ENCODE results near the gene EFNA4.

DNA sequence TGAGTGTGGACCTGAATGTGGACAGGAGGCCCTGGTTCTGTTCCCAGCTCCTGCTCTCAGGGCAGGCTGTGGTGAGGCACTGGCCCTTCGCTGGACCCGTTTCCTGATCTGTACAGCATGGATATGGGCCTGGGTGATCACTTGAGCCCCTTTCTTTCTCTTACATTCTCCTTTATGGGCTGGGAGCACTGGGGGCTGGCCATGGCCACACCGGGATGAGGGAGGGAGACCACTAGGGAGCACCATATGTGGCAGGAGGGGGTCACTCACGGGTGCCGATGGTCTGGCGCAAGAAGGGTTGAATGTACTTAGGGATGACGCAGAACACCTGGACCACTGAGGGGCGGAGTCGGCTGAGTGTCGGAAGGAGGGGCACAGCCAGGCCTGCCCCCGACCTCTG, 32.6 kb upstream of the EFNA4 start:
- TF ChIP-seq POLR2A (IDR thresholded peaks at IDR 0.05; ENCODE audit: borderline replicate concordance, extremely low read depth, insufficient read depth, insufficient read length) (no peak), ZNF274 (IDR thresholded peaks at IDR 0.05; ENCODE audit: low read depth, low read length) (no peak), JUND (IDR thresholded peaks at IDR 0.05) (no peak), EZH2 (IDR thresholded peaks at IDR 0.05) (no peak), TCF7L2 (IDR thresholded peaks at IDR 0.05; ENCODE audit: borderline replicate concordance, extremely low read depth, insufficient read depth, insufficient read length) (no peak), SP1 (IDR thresholded peaks at IDR 0.05; ENCODE audit: low read depth) (no peak), POLR2AphosphoS5 (IDR thresholded peaks at IDR 0.05; ENCODE audit: low read depth, low read length) (no peak), EGR1 (IDR thresholded peaks at IDR 0.05; ENCODE audit: low read depth) (no peak), SRF (IDR thresholded peaks at IDR 0.05; ENCODE audit: low read depth) (no peak)
- TF ChIP-seq, protein P1, sequence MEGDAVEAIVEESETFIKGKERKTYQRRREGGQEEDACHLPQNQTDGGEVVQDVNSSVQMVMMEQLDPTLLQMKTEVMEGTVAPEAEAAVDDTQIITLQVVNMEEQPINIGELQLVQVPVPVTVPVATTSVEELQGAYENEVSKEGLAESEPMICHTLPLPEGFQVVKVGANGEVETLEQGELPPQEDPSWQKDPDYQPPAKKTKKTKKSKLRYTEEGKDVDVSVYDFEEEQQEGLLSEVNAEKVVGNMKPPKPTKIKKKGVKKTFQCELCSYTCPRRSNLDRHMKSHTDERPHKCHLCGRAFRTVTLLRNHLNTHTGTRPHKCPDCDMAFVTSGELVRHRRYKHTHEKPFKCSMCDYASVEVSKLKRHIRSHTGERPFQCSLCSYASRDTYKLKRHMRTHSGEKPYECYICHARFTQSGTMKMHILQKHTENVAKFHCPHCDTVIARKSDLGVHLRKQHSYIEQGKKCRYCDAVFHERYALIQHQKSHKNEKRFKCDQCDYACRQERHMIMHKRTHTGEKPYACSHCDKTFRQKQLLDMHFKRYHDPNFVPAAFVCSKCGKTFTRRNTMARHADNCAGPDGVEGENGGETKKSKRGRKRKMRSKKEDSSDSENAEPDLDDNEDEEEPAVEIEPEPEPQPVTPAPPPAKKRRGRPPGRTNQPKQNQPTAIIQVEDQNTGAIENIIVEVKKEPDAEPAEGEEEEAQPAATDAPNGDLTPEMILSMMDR (IDR thresholded peaks at IDR 0.05 in 2 of 3, conservative IDR thresholded peaks at IDR 0.05 in 1 of 3; ENCODE audit: borderline replicate concordance in 1 of 3, insufficient read depth in 1 of 3, low read depth in 2 of 3, low read length in 2 of 3), result no peak
- TF ChIP-seq, protein P2, sequence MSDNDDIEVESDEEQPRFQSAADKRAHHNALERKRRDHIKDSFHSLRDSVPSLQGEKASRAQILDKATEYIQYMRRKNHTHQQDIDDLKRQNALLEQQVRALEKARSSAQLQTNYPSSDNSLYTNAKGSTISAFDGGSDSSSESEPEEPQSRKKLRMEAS (IDR thresholded peaks at IDR 0.05), result no peak
- TF ChIP-seq, protein P3, sequence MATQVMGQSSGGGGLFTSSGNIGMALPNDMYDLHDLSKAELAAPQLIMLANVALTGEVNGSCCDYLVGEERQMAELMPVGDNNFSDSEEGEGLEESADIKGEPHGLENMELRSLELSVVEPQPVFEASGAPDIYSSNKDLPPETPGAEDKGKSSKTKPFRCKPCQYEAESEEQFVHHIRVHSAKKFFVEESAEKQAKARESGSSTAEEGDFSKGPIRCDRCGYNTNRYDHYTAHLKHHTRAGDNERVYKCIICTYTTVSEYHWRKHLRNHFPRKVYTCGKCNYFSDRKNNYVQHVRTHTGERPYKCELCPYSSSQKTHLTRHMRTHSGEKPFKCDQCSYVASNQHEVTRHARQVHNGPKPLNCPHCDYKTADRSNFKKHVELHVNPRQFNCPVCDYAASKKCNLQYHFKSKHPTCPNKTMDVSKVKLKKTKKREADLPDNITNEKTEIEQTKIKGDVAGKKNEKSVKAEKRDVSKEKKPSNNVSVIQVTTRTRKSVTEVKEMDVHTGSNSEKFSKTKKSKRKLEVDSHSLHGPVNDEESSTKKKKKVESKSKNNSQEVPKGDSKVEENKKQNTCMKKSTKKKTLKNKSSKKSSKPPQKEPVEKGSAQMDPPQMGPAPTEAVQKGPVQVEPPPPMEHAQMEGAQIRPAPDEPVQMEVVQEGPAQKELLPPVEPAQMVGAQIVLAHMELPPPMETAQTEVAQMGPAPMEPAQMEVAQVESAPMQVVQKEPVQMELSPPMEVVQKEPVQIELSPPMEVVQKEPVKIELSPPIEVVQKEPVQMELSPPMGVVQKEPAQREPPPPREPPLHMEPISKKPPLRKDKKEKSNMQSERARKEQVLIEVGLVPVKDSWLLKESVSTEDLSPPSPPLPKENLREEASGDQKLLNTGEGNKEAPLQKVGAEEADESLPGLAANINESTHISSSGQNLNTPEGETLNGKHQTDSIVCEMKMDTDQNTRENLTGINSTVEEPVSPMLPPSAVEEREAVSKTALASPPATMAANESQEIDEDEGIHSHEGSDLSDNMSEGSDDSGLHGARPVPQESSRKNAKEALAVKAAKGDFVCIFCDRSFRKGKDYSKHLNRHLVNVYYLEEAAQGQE (IDR thresholded peaks at IDR 0.05; ENCODE audit: low read depth), result no peak
